GM12801 (cell line): Measurements from ENCODE around the gene WDR26.

Experiments
- CTCF ChIP-seq: IDR thresholded peaks from one replicate; pipeline ENCODE4 v1.5.1; 2011; ENCODE audit warnings: control low read depth; ENCODE audit not compliant: insufficient read length; ENCODE audit errors: extremely low read depth

Gene WDR26

GRCh38 chr1:224432146-224432545, 2.5 kb downstream of the WDR26 start:
- no peak for TF ChIP-seq CTCF

GRCh38 chr1:224431726-224432125, 2.9 kb downstream of the WDR26 start:
- no peak for TF ChIP-seq CTCF

GRCh38 chr1:224430511-224431113, 4.0 kb downstream of the WDR26 start:
- TF ChIP-seq CTCF = no peak

GRCh38 chr1:224429616-224430326, 4.8 kb downstream of the WDR26 start:
- no peak for TF ChIP-seq CTCF

GRCh38 chr1:224427346-224427745, 7.3 kb downstream of the WDR26 start:
- no peak for TF ChIP-seq CTCF

- no peak for TF ChIP-seq CTCF
Observed at GRCh38 chr1:224425279-224425884, 9.2 kb downstream of the WDR26 start.

- TF ChIP-seq CTCF = no peak
Observed at GRCh38 chr1:224420106-224420505, 14.5 kb downstream of the WDR26 start.
